ENCODE data around the gene LFNG. TPM values are rescaled to one million over a fixed set of nuclear protein-coding genes. Genes with fewer than 3 reads are reported as not detected.

LFNG gene
- total RNA-seq, 1 experiment from 2014 or later = 38.1 TPM

- ChIA-PET POLR2A (interaction anchor here (0.7 kb wide), 1 partner anchor 160 kb away, joined by 3 read pairs; no protein-coding TSS in a partner anchor), CTCF (interaction anchor here (0.6 kb wide), 1 partner anchor 119 kb away, joined by 3 read pairs; no protein-coding TSS in a partner anchor)
- peak; percentile 30; the same call in 1 of the 2 replicates for ATAC-seq
- BruUV-seq (replicated peaks) = no TSS peak
- DNase-seq (ENCODE audit: low read depth, low spot score) = no peak
- intact Hi-C loops (cut with micrococcal nuclease; ENCODE audit: unreplicated experiment) (loop anchor here (5.0 kb wide), 1 partner anchor 44 kb away; no protein-coding TSS in a partner anchor), in situ Hi-C loops (cut with HindIII; ENCODE audit: low pct_unique_long_range_greater_than_20kb, low sequenced_read_pairs) (no loop called here)
- no peaks in the 10 kb centered on the region for H3K27me3 ChIP-seq (ENCODE audit: control insufficient read depth, insufficient read depth, low read length)
- H3K27ac ChIP-seq (ENCODE audit: low read length) = peak overlapping the region; percentile 25; the same call in 1 of the 2 replicates
- H3K4me1 ChIP-seq (ENCODE audit: control insufficient read depth, insufficient read depth, low read length) = peaks cover 18% of the 10 kb centered on the region
- H3K4me3 ChIP-seq (ENCODE audit: low read depth in 2 of 2, low read length in 2 of 2) = no peak overlapping the region
- TF ChIP-seq REST (IDR thresholded peaks at IDR 0.05; ENCODE audit: insufficient read depth in 1 of 2, low read depth in 2 of 2, low read length in 1 of 2) (no peak), TCF7L2 (IDR thresholded peaks at IDR 0.05; ENCODE audit: low read depth, low read length) (no peak), CTCF (IDR thresholded peaks at IDR 0.05) (no peak), SIN3A (IDR thresholded peaks at IDR 0.05; ENCODE audit: borderline replicate concordance, insufficient read depth, low read depth, low read length) (no peak), POLR2AphosphoS5 (IDR thresholded peaks at IDR 0.05; ENCODE audit: low read depth, low read length) (no peak)
- H3K36me3 ChIP-seq (ENCODE audit: control insufficient read depth, insufficient read depth, low read length) = no peaks in the 10 kb centered on the region
- peaks cover 4% of the 10 kb centered on the region; the same call in 1 of the 2 replicates for H3K9me3 ChIP-seq (ENCODE audit: control insufficient read depth, insufficient read depth, low read depth, low read length)
Observed at GRCh38 chr7:2478399-2478785, 41.2 kb upstream of the LFNG start.

GRCh38 chr7:2478800-2479199 is 40.8 kb upstream of the LFNG start:
- intact Hi-C loops (cut with micrococcal nuclease; ENCODE audit: unreplicated experiment) = loop anchor here (5.0 kb wide), 1 partner anchor 44 kb away; no protein-coding TSS in a partner anchor
- no peak for DNase-seq (ENCODE audit: low read depth, low spot score)

More at GRCh38 chr7:2478800-2479199, 40.8 kb upstream of the LFNG start:
- Histone ChIP-seq H3K9me3 (ENCODE audit: control insufficient read depth, insufficient read depth, low read depth, low read length) (peaks cover 4% of the 10 kb centered on the region; the same call in 1 of the 2 replicates), H3K27ac (ENCODE audit: low read length) (no peak overlapping the region), H3K4me1 (ENCODE audit: control insufficient read depth, insufficient read depth, low read length) (peaks cover 18% of the 10 kb centered on the region), H3K4me3 (ENCODE audit: low read depth in 2 of 2, low read length in 2 of 2) (no peak overlapping the region), H3K36me3 (ENCODE audit: control insufficient read depth, insufficient read depth, low read length) (no peaks in the 10 kb centered on the region), H3K27me3 (ENCODE audit: control insufficient read depth, insufficient read depth, low read length) (no peaks in the 10 kb centered on the region)
- ChIA-PET POLR2A (interaction anchor here (0.7 kb wide), 1 partner anchor 160 kb away, joined by 3 read pairs; no protein-coding TSS in a partner anchor), CTCF (interaction anchor here (0.6 to 2.1 kb wide), 3 partner anchors 10 to 118 kb away, joined by 3 to 6 read pairs (median 3); no protein-coding TSS in a partner anchor)
- in situ Hi-C loops (cut with HindIII; ENCODE audit: low pct_unique_long_range_greater_than_20kb, low sequenced_read_pairs) = no loop called here
- BruUV-seq (replicated peaks) = no TSS peak
- TF ChIP-seq CTCF (IDR thresholded peaks at IDR 0.05) = no peak
- no peak for TF ChIP-seq SIN3A (IDR thresholded peaks at IDR 0.05; ENCODE audit: borderline replicate concordance, insufficient read depth, low read depth, low read length)
- TF ChIP-seq TCF7L2 (IDR thresholded peaks at IDR 0.05; ENCODE audit: low read depth, low read length) = no peak
- TF ChIP-seq POLR2AphosphoS5 (IDR thresholded peaks at IDR 0.05; ENCODE audit: low read depth, low read length) = no peak
- no peak for TF ChIP-seq REST (IDR thresholded peaks at IDR 0.05; ENCODE audit: insufficient read depth in 1 of 2, low read depth in 2 of 2, low read length in 1 of 2)
- ATAC-seq = no peak
